ENCODE results near the gene MAP3K5.

The MAP3K5 gene

DNA sequence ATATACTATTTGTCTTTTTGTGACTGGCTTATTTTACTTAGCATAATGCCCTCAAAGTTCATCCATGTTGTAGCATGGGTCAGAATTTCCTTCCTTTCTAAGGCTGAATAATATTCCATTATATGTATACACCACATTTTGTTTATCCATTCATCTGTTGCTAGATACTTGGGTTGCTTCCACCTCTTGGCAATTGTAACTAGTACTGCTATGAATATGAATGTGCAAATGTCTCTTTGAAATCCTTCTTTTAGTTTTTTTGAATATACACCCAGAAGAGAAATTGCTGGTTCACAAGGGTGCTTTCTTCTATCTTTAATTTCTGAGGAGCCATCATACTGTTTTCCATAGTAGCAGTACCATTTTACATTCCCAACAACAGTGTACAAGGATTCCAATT is 220.8 kb downstream of the MAP3K5 start:
- H3K9me3 ChIP-seq: no peaks in the 10 kb centered on the region
- intact Hi-C loops (cut with DNase I; ENCODE audit: low total_unique reads): no loop called here
- H3K36me3 ChIP-seq: peaks cover 35 to 51% (median 45%) of the 10 kb centered on the region in 3 donors
- H3K27ac ChIP-seq: no peak overlapping the region
- H3K4me3 ChIP-seq: no peak overlapping the region
- no peaks in the 10 kb centered on the region for H3K4me1 ChIP-seq
- TF ChIP-seq, protein P1, sequence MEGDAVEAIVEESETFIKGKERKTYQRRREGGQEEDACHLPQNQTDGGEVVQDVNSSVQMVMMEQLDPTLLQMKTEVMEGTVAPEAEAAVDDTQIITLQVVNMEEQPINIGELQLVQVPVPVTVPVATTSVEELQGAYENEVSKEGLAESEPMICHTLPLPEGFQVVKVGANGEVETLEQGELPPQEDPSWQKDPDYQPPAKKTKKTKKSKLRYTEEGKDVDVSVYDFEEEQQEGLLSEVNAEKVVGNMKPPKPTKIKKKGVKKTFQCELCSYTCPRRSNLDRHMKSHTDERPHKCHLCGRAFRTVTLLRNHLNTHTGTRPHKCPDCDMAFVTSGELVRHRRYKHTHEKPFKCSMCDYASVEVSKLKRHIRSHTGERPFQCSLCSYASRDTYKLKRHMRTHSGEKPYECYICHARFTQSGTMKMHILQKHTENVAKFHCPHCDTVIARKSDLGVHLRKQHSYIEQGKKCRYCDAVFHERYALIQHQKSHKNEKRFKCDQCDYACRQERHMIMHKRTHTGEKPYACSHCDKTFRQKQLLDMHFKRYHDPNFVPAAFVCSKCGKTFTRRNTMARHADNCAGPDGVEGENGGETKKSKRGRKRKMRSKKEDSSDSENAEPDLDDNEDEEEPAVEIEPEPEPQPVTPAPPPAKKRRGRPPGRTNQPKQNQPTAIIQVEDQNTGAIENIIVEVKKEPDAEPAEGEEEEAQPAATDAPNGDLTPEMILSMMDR (IDR thresholded peaks at IDR 0.05): no peak
- no peak for DNase-seq
- no peaks in the 10 kb centered on the region for H3K27me3 ChIP-seq

DNA sequence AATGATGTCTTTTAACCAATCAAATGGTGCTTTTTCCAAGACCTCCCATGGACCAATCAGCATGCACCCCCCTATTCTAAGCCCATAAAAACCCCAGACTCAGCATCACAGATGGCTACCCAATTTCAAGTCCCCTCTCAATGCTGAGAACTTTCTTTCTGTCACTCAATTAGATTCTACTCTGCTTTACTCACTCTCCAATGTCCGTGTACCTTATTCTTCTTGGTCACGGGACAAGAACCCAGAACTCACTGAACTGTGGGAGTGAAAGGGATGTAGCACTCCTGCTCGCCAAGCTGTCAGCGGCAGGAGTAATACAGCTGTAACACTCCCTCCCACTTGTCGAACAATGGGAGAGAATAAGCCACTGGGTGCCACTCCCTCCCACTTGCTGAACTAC is 221.2 kb downstream of the MAP3K5 start:
- TF ChIP-seq, protein P1 (IDR thresholded peaks at IDR 0.05): no peak
- intact Hi-C loops (cut with DNase I; ENCODE audit: low total_unique reads): no loop called here
- Histone ChIP-seq H3K27ac (no peak overlapping the region), H3K9me3 (no peaks in the 10 kb centered on the region), H3K36me3 (peaks cover 35 to 51% (median 45%) of the 10 kb centered on the region in 3 donors), H3K27me3 (no peaks in the 10 kb centered on the region), H3K4me3 (no peak overlapping the region), H3K4me1 (no peaks in the 10 kb centered on the region)
- DNase-seq: no peak

DNA sequence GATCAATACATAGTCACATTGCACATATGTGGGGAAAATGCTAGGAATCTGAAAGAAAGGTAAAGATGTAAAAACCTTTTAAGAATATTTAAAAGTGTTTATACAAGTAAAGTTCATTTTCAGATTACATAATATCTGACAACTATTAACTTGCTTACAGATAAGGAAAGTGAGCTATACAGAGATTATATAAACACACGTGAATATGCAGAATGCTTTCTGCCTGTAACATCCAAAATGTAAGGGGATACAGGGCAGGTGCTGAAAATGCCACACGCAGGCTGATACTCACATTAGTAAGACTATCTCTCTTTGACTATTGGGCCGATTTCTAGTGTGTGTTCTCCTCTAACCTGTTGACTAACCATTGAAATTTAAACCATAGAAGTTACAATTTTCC is 224.1 kb downstream of the MAP3K5 start:
- Histone ChIP-seq H3K36me3 (peaks cover 29 to 48% (median 34%) of the 10 kb centered on the region in 3 donors), H3K27ac (no peak overlapping the region), H3K4me1 (peaks cover 0 to 16% (median 6%) of the 10 kb centered on the region in 4 donors), H3K4me3 (no peak overlapping the region), H3K27me3 (no peaks in the 10 kb centered on the region), H3K9me3 (no peaks in the 10 kb centered on the region)
- TF ChIP-seq, protein P1 (IDR thresholded peaks at IDR 0.05): no peak
- DNase-seq: no peak
- intact Hi-C loops (cut with DNase I; ENCODE audit: low total_unique reads): no loop called here

DNA sequence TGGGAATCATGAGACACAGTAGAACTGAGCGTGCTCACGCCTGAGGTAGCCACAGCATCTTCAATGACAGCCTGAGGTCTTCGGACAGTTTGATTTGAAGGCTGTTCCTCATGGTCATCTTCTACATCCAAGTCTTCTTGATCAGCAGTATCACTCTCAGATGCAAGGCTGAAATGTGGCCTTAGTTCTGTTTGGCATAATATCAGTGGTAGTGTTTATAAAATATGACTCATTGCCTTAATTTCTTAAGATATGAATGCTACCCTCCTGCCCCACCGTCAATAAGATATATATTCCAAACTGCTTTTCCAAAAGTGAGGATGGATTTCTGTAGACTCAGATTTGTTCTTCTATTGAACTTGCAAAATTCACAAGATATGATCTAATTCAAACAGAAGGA is 224.6 kb downstream of the MAP3K5 start:
- no peak overlapping the region for H3K27ac ChIP-seq
- no peak for DNase-seq
- peaks cover 24 to 44% (median 30%) of the 10 kb centered on the region in 3 donors for H3K36me3 ChIP-seq
- H3K9me3 ChIP-seq: no peaks in the 10 kb centered on the region
- TF ChIP-seq, protein P1 (IDR thresholded peaks at IDR 0.05): no peak
- H3K4me3 ChIP-seq: no peak overlapping the region
- H3K27me3 ChIP-seq: no peaks in the 10 kb centered on the region
- peaks cover 0 to 20% (median 6%) of the 10 kb centered on the region in 4 donors for H3K4me1 ChIP-seq
- intact Hi-C loops (cut with DNase I; ENCODE audit: low total_unique reads): no loop called here

DNA sequence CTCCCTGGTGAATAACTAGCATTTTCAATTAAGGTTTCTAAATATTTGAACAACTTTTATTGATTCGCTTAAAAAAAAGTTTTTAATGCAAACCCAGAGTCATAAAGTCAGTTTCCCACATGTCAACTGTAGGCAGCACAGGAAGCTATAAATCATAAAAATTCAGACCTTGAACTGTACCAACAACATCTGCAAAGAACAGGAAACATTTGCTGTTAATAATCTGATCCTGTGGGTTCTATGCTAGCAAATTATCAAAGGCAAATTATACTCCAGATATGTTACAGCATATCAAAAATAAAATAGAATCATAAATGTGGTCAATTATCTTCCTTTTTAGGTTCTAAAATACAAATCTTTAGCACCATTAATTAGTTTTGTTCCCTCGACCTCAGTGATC is 225.4 kb downstream of the MAP3K5 start:
- DNase-seq: no peak
- intact Hi-C loops (cut with DNase I; ENCODE audit: low total_unique reads): no loop called here
- Histone ChIP-seq H3K4me1 (peaks cover 0 to 26% (median 6%) of the 10 kb centered on the region in 4 donors), H3K27me3 (no peaks in the 10 kb centered on the region), H3K36me3 (peaks cover 25 to 44% (median 27%) of the 10 kb centered on the region in 3 donors), H3K27ac (no peak overlapping the region), H3K4me3 (no peak overlapping the region), H3K9me3 (no peaks in the 10 kb centered on the region)
- TF ChIP-seq, protein P1 (IDR thresholded peaks at IDR 0.05): no peak

DNA sequence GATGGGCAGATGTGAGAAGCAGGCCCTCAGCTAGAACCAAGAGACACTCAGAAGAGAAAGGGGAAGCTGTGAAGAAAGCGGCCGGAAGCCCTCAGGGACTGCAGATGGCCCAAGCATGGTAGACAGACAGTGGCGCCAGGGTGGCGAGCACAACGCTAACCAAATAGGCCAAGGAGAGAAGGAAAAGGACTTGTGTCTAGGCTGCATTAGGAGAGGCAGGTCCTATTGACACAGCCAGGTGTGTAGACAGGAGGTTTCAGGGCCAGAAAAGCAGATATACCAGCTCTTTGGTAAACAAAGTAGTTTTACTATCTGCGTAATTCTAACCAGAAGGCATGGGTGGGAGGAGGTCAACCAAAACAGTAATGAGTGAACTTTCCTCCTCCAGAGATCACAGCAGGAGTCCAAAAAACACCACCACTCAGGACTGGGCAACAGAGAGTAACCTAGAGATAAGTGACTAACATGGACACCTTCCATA is 226.2 kb downstream of the MAP3K5 start:
- intact Hi-C loops (cut with DNase I; ENCODE audit: low total_unique reads): no loop called here
- Histone ChIP-seq H3K27ac (no peak overlapping the region), H3K4me3 (no peak overlapping the region), H3K27me3 (no peaks in the 10 kb centered on the region), H3K9me3 (no peaks in the 10 kb centered on the region), H3K4me1 (peaks cover 0 to 26% (median 6%) of the 10 kb centered on the region in 4 donors), H3K36me3 (peaks cover 25 to 51% (median 33%) of the 10 kb centered on the region in 3 donors)
- TF ChIP-seq, protein P1 (IDR thresholded peaks at IDR 0.05): no peak
- no peak for DNase-seq
